ENCODE data around the gene RNF114. TPM values are rescaled to one million over a fixed set of nuclear protein-coding genes. Genes with fewer than 3 reads are reported as not detected.

Gene RNF114
- total RNA-seq, 1 donor from 2014 or later = 33.2 TPM

DNA sequence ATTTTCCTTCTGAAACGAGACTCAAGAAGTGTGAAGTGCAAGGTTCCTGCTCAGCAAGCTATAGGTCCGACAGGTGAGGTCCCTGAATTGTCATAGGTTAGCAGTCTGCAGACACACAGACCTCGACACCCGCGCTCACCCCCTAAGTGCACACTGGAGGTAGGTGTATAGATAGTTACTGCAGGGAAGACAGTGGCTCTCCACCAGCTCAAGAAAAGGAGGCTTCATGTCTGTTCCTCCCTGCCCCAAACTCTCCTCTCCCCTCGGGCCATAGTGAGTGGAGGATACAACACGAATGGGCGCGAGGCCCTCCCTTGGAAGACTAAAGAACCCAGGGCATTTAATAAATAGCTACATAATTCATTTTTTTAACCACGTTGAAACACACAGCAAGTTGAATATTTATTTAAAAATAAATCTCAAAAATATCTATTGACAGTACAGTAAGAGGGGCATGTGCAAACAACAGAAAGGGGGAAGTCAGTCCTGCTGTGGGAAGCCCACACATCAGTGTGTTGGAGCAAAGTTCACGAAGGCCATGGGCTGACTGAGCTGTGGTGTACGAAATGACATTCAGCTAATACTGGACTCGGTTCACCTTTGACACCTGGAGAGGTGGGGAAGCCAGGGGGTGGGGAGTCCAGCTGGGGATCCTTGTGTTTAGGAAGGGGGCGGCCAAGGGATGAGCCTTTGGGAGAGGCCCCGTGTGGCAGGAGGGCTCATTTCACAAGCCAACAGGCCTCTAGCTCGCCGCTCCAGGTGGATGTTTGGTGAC is 31.6 kb upstream of the RNF114 start:
- no peak for DNase-seq (ENCODE audit: low read depth, low spot score)

DNA sequence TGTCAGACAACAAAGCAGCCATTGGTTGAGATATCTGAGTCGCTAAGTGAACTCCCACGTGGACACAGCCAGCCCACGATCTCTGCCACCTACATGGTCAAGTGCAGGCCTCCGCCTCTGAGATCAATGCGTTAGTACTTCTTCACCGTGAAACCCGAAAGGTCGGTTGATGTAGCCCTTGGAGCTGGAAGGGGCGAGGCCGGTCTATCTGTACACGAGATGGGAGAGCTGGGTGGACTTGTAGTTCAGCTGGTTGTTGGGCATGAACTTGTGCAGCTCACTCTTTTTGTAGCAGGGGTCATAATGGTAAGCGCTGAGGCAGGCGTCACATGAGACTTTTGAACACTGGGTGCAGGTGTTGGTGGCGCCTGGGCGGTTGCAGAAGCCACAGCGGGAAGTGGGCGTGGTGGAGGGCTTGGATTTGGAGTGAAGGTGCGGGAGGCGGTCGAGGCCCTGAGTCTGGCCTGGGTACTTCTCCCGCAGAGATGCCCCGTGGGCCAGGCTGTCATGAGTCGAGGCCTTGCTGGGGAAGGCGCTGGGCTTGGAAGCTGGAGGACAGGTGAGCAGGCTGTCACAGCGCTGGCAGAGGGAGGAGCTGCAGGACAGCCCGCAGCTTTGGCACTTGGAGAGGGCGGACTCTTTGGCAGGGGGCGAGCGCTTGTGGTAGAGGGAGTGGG is 30.6 kb upstream of the RNF114 start:
- DNase-seq (ENCODE audit: low read depth, low spot score) = no peak

DNA sequence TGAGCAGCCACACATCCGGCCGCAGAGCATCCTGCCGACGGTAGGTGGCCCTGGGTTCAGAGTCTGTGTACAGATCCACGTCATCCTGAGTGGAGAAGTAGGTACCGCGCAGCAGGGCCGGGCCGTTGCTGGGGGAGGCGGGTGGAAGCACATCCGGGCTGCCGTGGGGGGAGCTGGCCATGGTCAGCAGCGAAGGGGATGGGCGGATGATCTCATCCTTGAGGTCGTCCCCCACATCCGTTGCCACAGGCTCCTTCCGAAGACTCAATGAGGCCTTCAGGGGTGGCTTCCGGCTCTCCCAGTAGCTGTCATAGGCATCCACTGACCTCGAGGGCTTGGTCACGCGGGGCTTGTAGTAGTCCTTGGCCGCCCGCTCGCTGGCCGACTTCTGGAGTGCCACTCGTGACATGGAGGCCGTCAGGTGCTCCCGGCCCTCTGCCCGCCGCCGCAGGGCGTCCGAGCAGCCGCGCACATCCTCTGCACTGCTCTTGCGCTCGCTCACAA is 30.0 kb upstream of the RNF114 start:
- no peak for DNase-seq (ENCODE audit: low read depth, low spot score)

DNA sequence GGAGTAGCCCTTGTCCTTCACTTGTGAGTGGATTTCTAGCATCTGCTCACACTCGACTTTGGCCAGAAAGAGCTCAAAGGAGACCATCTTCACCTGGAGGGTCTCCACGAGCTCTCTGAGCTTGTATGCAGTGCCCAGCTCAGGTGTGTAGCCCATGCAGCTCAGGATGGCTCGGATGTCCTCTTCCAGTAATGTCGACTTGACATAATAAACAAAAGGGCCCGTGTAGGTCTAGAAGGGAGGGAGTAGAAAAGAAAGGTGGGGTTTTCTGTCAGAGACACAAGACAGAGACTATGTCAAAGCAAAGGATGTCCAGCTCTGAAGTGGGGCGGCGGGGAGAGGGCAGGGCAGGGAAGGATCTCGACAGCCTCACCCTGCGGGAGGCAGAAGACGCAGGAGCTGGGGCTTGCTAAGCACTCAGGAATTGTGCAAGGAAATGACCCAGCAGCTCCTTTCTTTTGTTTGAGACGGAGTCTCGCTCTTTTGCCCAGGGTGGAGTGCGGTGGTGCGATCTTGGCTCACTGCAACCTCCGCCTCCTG is 29.5 kb upstream of the RNF114 start:
- DNase-seq (ENCODE audit: low read depth, low spot score) = no peak

- DNase-seq (ENCODE audit: low read depth, low spot score) = no peak
Measured at GRCh38 chr20:49907405-49908257, 28.6 kb upstream of the RNF114 start.

DNA sequence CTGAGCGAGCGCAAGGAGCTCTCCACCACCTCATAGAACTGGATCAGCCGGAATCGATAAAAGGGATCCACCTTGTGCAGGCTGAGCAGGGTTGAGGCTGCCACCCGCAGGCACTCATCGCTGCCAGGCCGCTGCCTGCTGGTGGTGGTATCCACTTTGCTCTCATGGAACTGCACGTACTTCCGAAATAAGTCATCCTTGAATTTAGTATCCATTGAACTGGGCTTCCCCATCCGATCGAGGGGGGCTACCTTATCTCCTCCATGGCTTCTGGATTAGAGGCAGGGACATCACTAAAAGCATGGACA is 28.0 kb upstream of the RNF114 start:
- DNase-seq (ENCODE audit: low read depth, low spot score) = no peak

GRCh38 chr20:49909499-49910339 is 26.5 kb upstream of the RNF114 start:
- no peak for DNase-seq (ENCODE audit: low read depth, low spot score)

- DNase-seq (ENCODE audit: low read depth, low spot score) = no peak
Measured at GRCh38 chr20:49910340-49910706, 25.9 kb upstream of the RNF114 start.

- no peak for DNase-seq (ENCODE audit: low read depth, low spot score)
Measured at GRCh38 chr20:49913399-49914047, 22.7 kb upstream of the RNF114 start.

DNA sequence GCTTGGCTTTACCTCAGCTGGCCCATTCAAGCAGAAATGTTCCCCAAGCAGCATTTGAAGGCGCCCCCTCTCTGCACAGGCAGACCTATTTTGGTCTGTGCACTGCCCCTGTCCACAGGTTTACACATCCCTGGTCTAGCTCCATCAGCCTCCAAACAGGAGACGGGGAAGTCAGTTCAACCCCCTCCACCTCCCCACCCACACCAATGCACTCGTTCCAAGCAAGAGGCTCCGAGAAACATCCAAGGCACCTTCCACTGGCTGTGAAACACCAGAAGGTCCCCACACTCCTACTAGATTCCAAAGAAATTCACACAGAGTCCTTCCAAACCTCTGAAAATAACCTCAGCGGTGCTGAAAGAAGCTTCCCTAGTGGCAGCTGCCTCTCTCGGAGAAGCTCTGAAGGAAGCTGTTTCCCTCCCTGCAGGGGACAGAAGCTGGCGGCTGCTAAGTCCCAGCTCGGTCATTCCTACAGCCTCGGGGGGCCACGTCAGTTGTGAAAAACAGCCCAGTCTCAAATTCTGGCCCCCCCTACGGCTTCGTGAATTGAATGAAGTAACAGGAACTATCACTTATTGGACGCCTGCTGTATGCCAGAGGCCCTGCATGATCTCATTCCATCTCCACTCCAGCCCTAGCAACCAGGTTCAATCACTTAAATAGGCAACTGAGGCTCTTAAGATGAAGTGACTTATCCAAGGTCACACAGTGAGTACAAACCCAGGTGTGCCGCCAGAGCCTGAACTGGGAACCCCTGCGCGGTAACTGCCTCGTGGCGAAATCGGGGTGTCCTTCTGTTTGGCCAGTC is 21.7 kb upstream of the RNF114 start:
- DNase-seq (ENCODE audit: low read depth, low spot score) = no peak

DNA sequence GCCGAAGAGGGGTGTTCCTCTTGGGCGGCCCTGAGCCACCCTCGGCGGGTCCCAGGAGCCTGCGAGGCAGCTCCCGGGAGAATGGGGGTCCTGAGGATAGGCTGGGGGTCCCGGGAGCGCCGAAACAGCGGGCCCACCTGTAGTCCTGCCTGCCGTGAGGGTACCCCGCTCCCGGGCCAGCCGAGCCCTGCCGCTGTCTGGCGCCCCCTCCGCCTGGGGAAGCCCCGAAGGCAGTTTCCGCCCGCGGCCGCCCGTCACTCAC is 21.1 kb upstream of the RNF114 start:
- DNase-seq (ENCODE audit: low read depth, low spot score) = no peak

DNA sequence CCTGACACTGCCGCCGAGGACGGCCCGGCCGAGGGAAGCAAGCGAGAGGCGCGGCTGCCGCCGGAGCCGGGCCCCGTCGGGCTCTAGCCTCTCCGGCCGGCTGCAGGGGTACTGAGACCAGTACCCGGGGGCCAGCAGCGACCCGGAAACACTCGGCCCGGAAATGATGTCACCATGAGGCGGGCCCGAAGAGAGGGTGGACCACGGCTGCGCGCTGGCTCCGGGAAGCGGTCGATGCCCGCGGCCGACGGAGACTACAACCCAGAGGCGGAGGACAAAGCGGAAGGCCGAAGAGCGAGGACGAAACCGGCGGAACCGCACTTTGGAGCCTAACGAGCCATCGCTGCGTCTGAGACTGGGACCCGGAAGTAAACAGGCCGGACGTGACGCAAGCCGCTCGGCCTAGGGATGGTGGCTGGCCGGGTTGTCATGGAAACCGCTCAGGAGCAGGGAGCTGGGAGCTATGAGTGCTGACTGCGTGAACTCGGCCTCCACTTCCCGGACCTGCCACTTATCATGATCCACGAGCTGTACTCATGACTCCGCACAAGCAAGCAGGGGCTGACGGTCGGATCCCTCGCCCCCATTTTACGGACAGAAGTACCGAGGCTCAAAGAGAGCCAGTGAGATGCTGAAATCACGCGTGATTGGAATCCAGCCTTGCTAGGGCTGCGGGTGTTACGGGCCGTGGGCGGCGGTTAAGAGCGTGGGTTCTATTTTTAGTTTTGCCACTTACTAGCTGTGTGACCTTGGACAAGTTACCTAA is 20.6 kb upstream of the RNF114 start, which contains the start of gene SPATA2:
Gene SPATA2 (minus strand): TSS at position 150 of the 766 bp plus-strand sequence. CDS start 7,039 bp downstream, outside the sequence.
- peak; percentile 77 for DNase-seq (ENCODE audit: low read depth, low spot score)

GRCh38 chr20:49916146-49917002 is 19.8 kb upstream of the RNF114 start:
- no peak for DNase-seq (ENCODE audit: low read depth, low spot score)

GRCh38 chr20:49918446-49918845 is 17.8 kb upstream of the RNF114 start:
- DNase-seq (ENCODE audit: low read depth, low spot score) = no peak

DNA sequence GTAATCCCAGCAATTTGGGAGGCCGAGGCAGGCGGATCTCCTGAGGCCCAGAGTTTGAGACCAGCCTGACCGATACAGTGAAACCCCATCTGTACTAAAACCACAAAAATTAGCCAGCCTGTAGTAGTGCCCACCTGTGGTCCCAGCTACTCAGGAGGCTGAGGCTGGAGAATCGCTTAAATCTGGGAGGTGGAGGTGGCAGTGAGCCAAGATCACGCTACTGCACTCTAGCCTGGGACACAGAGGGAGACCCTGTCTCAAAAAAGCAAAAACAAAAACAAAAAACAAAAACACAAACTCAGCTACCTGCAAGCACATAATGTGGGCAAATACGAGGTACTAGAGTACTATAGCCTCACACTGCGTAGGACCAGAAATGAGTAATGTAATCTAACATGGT is 17.2 kb upstream of the RNF114 start:
- DNase-seq (ENCODE audit: low read depth, low spot score) = no peak

DNA sequence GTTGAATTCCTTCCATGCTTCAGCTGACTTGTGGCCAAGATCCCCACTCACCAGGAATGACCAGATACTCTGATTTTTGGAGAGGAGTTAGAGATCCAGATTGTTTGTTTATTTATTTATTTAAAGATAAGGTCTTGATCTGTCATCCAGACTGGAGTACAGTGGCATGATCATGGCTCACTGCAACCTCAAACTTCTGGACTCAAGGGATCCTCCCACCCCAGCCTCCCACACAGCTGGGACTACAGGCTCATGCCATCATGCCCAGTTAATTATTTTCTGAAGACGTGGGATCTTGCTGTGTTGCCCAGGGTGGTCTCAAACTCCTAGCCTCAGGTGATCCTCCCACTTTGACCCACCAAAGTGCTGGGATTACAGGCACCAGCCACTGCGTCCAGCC is 16.7 kb upstream of the RNF114 start:
- no peak for DNase-seq (ENCODE audit: low read depth, low spot score)

DNA sequence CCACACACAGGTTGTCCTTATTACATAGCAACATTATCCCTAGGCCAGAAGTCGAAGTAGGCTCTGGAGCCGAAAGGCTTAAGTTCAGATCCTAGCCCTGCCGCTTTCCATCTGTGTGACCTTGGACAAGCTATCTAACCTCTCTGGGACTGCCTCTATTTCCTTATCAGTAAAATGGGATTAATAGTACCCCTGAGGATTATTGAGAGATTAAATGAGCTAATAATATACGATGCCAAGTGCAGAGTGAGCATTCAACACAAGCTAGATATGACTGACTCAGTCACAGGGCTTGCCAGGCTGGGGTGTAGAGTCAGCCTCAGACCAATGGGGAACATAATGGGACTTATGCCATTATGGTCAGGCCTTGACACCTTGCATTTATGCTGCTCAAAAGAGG is 11.9 kb upstream of the RNF114 start:
- no peak for DNase-seq (ENCODE audit: low read depth, low spot score)

DNA sequence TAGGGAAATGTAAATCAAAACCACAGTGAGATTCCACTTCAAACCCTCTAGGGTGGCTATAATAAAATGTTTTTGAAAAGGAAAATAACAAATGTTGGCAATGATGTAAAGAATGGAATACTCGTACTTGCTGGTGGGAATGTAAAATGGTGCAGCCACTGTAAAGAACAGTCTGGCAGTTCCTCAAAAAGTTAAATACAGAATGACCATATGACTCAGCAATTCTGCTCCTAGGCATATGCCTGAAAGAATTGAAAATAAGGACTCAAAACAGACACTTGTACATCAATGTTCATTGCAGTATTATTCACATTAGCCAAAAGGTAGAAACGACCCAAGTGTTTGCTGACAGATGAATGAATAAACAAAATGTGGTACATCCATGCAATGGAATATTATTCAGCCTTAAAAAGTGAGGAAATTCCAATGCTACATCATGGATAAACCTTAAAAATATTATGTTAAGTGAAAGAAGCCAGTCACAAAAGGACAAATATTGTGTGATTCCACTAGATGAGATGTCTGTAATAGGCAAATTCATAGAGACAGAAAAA is 10.2 kb upstream of the RNF114 start:
- no peak for DNase-seq (ENCODE audit: low read depth, low spot score)
